Karpas-422 (cell line): ENCODE measurements around the gene PITPNM2. TPM values are rescaled to one million over a fixed set of nuclear protein-coding genes. Genes with fewer than 3 reads are reported as not detected.

Experiments
- DNase-seq: peaks from one replicate; pipeline ENCODE4 v3.0.0-alpha.2; 2015
- H2AFZ ChIP-seq: fragments of 200-600 bp; sonication (generic); 2 replicates; pipeline ENCODE4 v1.6.1; 2014; ENCODE audit warnings: antibody characterized with exemption, low read length, mixed read lengths
- H3K27ac ChIP-seq: fragments of 200-600 bp; sonication (generic); 2 replicates; pipeline ENCODE4 v1.5.1; 2014; ENCODE audit warnings: mild to moderate bottlenecking, low read length, moderate library complexity
- H3K27me3 ChIP-seq: fragments of 200-600 bp; sonication (generic); 2 replicates; pipeline ENCODE4 v1.6.1; 2014; ENCODE audit warnings: low read length, mixed read lengths
- H3K36me3 ChIP-seq: fragments of 200-600 bp; sonication (generic); 2 replicates; pipeline ENCODE4 v1.6.1; 2014; ENCODE audit warnings: low read length, mixed read lengths; ENCODE audit not compliant: insufficient read depth
- H3K4me1 ChIP-seq: fragments of 200-600 bp; sonication (generic); 2 replicates; pipeline ENCODE4 v1.6.1; 2014; ENCODE audit warnings: mild to moderate bottlenecking, low read length, mixed read lengths
- H3K4me2 ChIP-seq: fragments of 200-600 bp; sonication (generic); 2 replicates; pipeline ENCODE4 v1.6.1; 2014; ENCODE audit warnings: low read length, low read depth, mild to moderate bottlenecking; ENCODE audit not compliant: poor library complexity, severe bottlenecking
- H3K4me3 ChIP-seq: fragments of 200-600 bp; sonication (generic); 2 replicates; pipeline ENCODE4 v1.5.1; 2014; ENCODE audit warnings: mild to moderate bottlenecking, antibody characterized with exemption, low read length, mixed read lengths
- H3K79me2 ChIP-seq: fragments of 200-600 bp; sonication (generic); 2 replicates; pipeline ENCODE4 v1.6.1; 2014; ENCODE audit warnings: mild to moderate bottlenecking, low read length, mixed read lengths
- H3K9ac ChIP-seq: fragments of 200-600 bp; sonication (generic); 2 replicates; pipeline ENCODE4 v1.6.0; 2014; ENCODE audit warnings: low read length
- H3K9me2 ChIP-seq: fragments of 200-600 bp; sonication (generic), shearing (Covaris generic); replicated peaks from 2 replicates; pipeline ENCODE4 v1.6.0; 2014; ENCODE audit warnings: mild to moderate bottlenecking, low read length, moderate library complexity; ENCODE audit not compliant: insufficient read depth
- H3K9me3 ChIP-seq: fragments of 300-700, 200-600 bp; sonication (generic); 2 replicates; pipeline ENCODE4 v1.6.1; 2014; ENCODE audit warnings: low read length, mixed read lengths
- H4K20me1 ChIP-seq: fragments of 200-600 bp; sonication (generic); 2 replicates; pipeline ENCODE4 v1.6.1; 2014; ENCODE audit warnings: mild to moderate bottlenecking, antibody characterized with exemption, low read length, low read depth; ENCODE audit not compliant: insufficient read depth
- total RNA-seq: library from RNA; depleted of rRNA; stranded (reverse); fragments of >200 nt; shearing (Covaris generic); gene quantifications from 2 replicates; pipeline ENCODE4 v1.2.3, GENCODE V29; 2014; ENCODE audit warnings: low replicate concordance

The PITPNM2 gene
- total RNA-seq, 1 experiment from 2014 or later = 0.19 TPM

DNA sequence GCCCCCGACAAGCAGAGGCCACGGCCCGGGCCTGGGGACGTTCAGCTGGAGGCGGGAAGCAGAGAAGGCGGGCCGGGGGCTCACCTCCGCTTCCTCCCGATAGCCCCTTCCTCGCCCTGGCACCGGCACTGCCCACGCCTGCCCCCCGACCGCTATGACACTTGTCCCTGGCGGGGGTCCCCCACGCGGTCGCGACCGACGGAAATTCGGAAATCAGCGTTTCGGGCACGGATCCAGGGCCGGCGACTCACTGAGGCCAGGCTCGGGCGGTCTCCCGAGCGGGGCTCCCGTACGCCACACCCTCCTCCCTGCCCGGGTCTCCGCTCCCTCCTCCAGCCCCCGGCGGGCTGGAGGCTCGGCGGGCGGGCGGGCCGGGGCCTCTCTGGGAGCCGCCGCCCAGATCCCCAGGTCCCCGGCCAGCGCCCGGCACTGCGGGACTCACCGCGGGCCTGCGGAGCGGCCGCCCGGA, 581 bp downstream of the PITPNM2 start:
- Histone ChIP-seq H3K9me3 (no peaks in the 10 kb centered on the region), H3K27me3 (no peaks in the 10 kb centered on the region), H3K4me2 (peak overlapping the region; percentile 42), H3K4me3 (peak overlapping the region; percentile 30; the same call in 1 of the 2 replicates), H3K36me3 (peaks cover 8% of the 10 kb centered on the region; the same call in 1 of the 2 replicates), H3K4me1 (peaks cover 15% of the 10 kb centered on the region), H2AFZ (no peak overlapping the region), H3K9me2 (no peaks in the 10 kb centered on the region), H4K20me1 (no peaks in the 10 kb centered on the region), H3K27ac (no peak overlapping the region), H3K79me2 (no peaks in the 10 kb centered on the region), H3K9ac (no peak overlapping the region)
- DNase-seq = no peak

GRCh38 chr12:123149501-123150274, 1.2 kb downstream of the PITPNM2 start:
- Histone ChIP-seq H3K36me3 (peaks cover 8% of the 10 kb centered on the region; the same call in 1 of the 2 replicates), H3K9ac (no peak overlapping the region), H3K9me3 (no peaks in the 10 kb centered on the region), H4K20me1 (no peaks in the 10 kb centered on the region), H3K9me2 (no peaks in the 10 kb centered on the region), H2AFZ (no peak overlapping the region), H3K79me2 (no peaks in the 10 kb centered on the region), H3K27me3 (no peaks in the 10 kb centered on the region), H3K4me1 (peaks cover 15% of the 10 kb centered on the region), H3K27ac (no peak overlapping the region), H3K4me2 (peak overlapping the region; percentile 42), H3K4me3 (peak overlapping the region; percentile 30; the same call in 1 of the 2 replicates)
- DNase-seq = no peak

DNA sequence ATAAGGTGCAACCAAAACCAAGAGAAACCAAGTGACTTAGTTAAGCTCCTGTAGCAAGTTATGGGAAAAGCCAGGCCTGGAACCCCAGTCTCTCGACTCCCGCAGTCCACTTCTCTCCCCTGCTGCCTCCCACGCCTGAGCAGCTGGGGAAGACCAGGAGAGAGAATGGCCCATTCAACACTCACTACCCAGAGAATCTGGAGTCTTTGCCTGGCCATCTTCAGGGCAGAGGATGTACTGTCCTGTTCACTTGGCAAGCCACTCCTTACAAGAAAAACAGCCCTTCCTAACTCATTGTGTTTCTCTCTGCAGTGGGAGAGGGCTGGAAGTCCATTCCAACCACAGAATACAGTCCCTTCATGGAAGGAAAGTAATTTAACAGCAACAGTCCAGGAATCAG, 1.8 kb downstream of the PITPNM2 start:
- H3K4me1 ChIP-seq = peaks cover 9% of the 10 kb centered on the region
- peaks cover 3% of the 10 kb centered on the region; the same call in 1 of the 2 replicates for H3K36me3 ChIP-seq
- no peak overlapping the region for H3K4me3 ChIP-seq
- no peaks in the 10 kb centered on the region for H4K20me1 ChIP-seq
- no peak overlapping the region for H3K9ac ChIP-seq
- H3K9me2 ChIP-seq = no peaks in the 10 kb centered on the region
- H3K27ac ChIP-seq = no peak overlapping the region
- H3K9me3 ChIP-seq = no peaks in the 10 kb centered on the region
- no peak overlapping the region for H2AFZ ChIP-seq
- DNase-seq = no peak
- no peak overlapping the region for H3K4me2 ChIP-seq
- H3K79me2 ChIP-seq = no peaks in the 10 kb centered on the region
- H3K27me3 ChIP-seq = no peaks in the 10 kb centered on the region

DNA sequence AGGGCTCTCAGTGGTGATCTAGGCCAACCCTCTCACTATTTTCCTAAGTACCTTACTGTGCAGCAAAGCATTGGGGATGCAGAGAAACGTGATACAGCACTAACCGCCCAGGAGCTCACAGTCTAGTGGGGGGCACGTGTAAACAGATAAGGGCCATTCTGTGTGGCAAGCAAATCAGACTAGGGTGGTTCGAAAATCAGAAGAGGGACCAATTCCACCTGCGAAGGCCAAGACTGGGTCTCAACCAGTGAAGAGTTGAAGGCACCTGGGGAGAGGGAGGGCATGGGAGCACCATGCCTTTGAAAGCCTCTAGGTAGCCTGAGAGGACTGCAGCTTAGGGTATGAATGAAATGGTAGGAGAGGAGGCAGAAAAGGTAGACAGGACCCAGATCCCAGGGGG, 2.2 kb downstream of the PITPNM2 start:
- no peak overlapping the region for H3K4me2 ChIP-seq
- H3K79me2 ChIP-seq = no peaks in the 10 kb centered on the region
- H3K4me1 ChIP-seq = peaks cover 5% of the 10 kb centered on the region
- H3K4me3 ChIP-seq = no peak overlapping the region
- H3K27ac ChIP-seq = no peak overlapping the region
- H3K36me3 ChIP-seq = no peaks in the 10 kb centered on the region
- H3K9ac ChIP-seq = no peak overlapping the region
- no peaks in the 10 kb centered on the region for H3K9me3 ChIP-seq
- no peak overlapping the region for H2AFZ ChIP-seq
- no peak for DNase-seq
- H3K27me3 ChIP-seq = no peaks in the 10 kb centered on the region
- H4K20me1 ChIP-seq = no peaks in the 10 kb centered on the region
- H3K9me2 ChIP-seq = no peaks in the 10 kb centered on the region

- no peak overlapping the region for H2AFZ ChIP-seq
- H3K9me3 ChIP-seq = no peaks in the 10 kb centered on the region
- H3K79me2 ChIP-seq = no peaks in the 10 kb centered on the region
- no peaks in the 10 kb centered on the region for H3K9me2 ChIP-seq
- H3K4me3 ChIP-seq = no peak overlapping the region
- no peak overlapping the region for H3K4me2 ChIP-seq
- no peak for DNase-seq
- no peak overlapping the region for H3K27ac ChIP-seq
- no peaks in the 10 kb centered on the region for H4K20me1 ChIP-seq
- H3K27me3 ChIP-seq = no peaks in the 10 kb centered on the region
- no peaks in the 10 kb centered on the region for H3K36me3 ChIP-seq
- peaks cover 8% of the 10 kb centered on the region for H3K4me1 ChIP-seq
- H3K9ac ChIP-seq = no peak overlapping the region
Observed at GRCh38 chr12:123148223-123148622, 2.7 kb downstream of the PITPNM2 start.

DNA sequence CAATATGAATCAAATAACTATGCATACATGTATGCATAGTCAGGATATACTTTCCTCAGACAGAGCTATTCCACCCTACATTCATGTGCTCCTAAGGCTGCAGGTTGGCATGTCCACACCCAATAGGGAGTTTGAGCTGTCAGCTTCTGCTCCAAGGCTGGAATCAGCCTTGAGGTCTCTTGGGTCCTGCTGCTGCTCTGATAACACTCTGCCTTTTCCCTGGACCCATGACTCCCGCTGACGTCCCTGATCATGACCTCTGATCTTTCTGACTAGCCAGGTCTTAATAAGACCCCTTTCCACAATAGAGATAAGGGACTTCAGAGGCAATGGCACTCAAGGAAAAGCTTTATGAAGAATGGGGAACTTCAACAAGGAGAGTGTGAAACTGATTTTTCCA, 5.7 kb downstream of the PITPNM2 start:
- DNase-seq = no peak
- Histone ChIP-seq H3K9me3 (no peaks in the 10 kb centered on the region), H3K79me2 (no peaks in the 10 kb centered on the region), H3K4me2 (no peak overlapping the region), H3K36me3 (no peaks in the 10 kb centered on the region), H2AFZ (no peak overlapping the region), H3K27me3 (no peaks in the 10 kb centered on the region), H4K20me1 (no peaks in the 10 kb centered on the region), H3K9me2 (no peaks in the 10 kb centered on the region), H3K4me1 (peaks cover 7% of the 10 kb centered on the region), H3K27ac (no peak overlapping the region), H3K9ac (no peak overlapping the region), H3K4me3 (no peak overlapping the region)

DNA sequence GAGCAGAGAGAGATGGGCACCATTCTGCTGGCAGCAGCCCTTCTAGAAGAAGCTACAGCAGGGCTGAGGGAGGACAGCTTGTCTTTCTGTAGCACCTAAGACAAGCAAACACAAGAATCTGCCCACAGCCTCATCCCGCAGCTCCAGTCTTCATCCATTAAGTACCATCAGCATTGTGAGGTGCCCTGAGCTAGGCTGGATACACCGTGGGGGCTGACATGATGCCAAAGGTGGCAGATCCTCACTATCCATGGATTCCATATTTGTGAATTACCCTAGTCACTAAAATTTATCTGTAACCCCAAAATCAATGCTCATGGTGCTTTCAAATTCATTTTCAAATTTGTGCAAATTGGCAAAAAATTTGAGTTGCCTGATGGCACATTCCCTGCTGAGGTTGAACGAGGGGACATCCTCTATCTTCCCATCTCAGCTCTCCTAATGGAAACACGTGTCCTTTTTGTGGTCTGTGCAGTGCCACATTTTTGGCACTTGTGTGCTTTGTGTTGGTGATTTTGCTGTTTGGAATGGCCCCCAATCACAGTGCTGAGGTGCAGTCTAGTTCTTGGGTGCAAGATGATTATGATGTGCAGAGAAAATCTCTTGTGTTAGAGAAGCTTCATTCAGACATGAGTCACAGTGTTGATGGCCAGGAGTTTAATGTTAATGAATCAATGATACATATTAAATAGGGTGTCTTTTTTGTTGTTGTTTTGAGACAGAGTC, 7.0 kb downstream of the PITPNM2 start:
- no peak overlapping the region for H3K9ac ChIP-seq
- no peaks in the 10 kb centered on the region for H3K9me3 ChIP-seq
- H3K36me3 ChIP-seq = no peaks in the 10 kb centered on the region
- H2AFZ ChIP-seq = no peak overlapping the region
- no peaks in the 10 kb centered on the region for H3K9me2 ChIP-seq
- H3K79me2 ChIP-seq = no peaks in the 10 kb centered on the region
- peak overlapping the region; percentile 19 for H3K4me2 ChIP-seq
- H4K20me1 ChIP-seq = no peaks in the 10 kb centered on the region
- H3K27me3 ChIP-seq = no peaks in the 10 kb centered on the region
- H3K27ac ChIP-seq = no peak overlapping the region
- DNase-seq = no peak
- peaks cover 7% of the 10 kb centered on the region for H3K4me1 ChIP-seq
- no peak overlapping the region for H3K4me3 ChIP-seq

GRCh38 chr12:123142921-123143735, 7.8 kb downstream of the PITPNM2 start:
- no peaks in the 10 kb centered on the region for H3K36me3 ChIP-seq
- no peak overlapping the region for H3K27ac ChIP-seq
- H3K9me3 ChIP-seq = no peaks in the 10 kb centered on the region
- peak overlapping the region; percentile 19 for H3K4me2 ChIP-seq
- H3K9me2 ChIP-seq = no peaks in the 10 kb centered on the region
- H3K4me1 ChIP-seq = peaks cover 7% of the 10 kb centered on the region
- H3K9ac ChIP-seq = no peak overlapping the region
- H3K4me3 ChIP-seq = no peak overlapping the region
- H3K27me3 ChIP-seq = no peaks in the 10 kb centered on the region
- DNase-seq = peak; percentile 54
- H2AFZ ChIP-seq = no peak overlapping the region
- H4K20me1 ChIP-seq = no peaks in the 10 kb centered on the region
- no peaks in the 10 kb centered on the region for H3K79me2 ChIP-seq
